ENCODE results near the gene TBL3. TPM values are rescaled to one million over a fixed set of nuclear protein-coding genes. Genes with fewer than 3 reads are reported as not detected.
A peak's percentile ranks its signal among the peaks of the same experiment; 100 is the strongest.

TBL3 gene
- total RNA-seq, 1 donor: 26.1 TPM

GRCh38 chr16:2002406-2003230, 30.8 kb downstream of the TBL3 start:
- TF ChIP-seq CTCF (IDR thresholded peaks at IDR 0.05; ENCODE audit: extremely low read depth, low read depth, low read length): no peak
- no peaks in the 10 kb centered on the region for H3K9me3 ChIP-seq (ENCODE audit: low read depth, low read length)
- H3K4me2 ChIP-seq (ENCODE audit: insufficient read depth, low read length): no peak overlapping the region
- peaks cover 13% of the 10 kb centered on the region for H3K4me1 ChIP-seq (ENCODE audit: insufficient read depth, low read length)
- H3K27ac ChIP-seq (ENCODE audit: low read depth, low read length): no peak overlapping the region
- no peak overlapping the region for H3K4me3 ChIP-seq (ENCODE audit: insufficient read depth, low read length)
- peaks cover 44% of the 10 kb centered on the region for H3K36me3 ChIP-seq (ENCODE audit: insufficient read depth, low read length)
- H3K27me3 ChIP-seq (ENCODE audit: insufficient read depth, low read length): no peaks in the 10 kb centered on the region
- H2AFZ ChIP-seq (ENCODE audit: low read length): no peak overlapping the region
- DNase-seq (ENCODE audit: insufficient read length, low spot score, missing footprints): no peak
- H3K79me2 ChIP-seq (ENCODE audit: insufficient read depth, low read length): peaks cover 66% of the 10 kb centered on the region
- peaks cover 58% of the 10 kb centered on the region for H4K20me1 ChIP-seq (ENCODE audit: insufficient read depth, low read length)

- Histone ChIP-seq H3K4me2 (ENCODE audit: insufficient read depth, low read length) (no peak overlapping the region), H3K36me3 (ENCODE audit: insufficient read depth, low read length) (peaks cover 43% of the 10 kb centered on the region), H3K79me2 (ENCODE audit: insufficient read depth, low read length) (peaks cover 73% of the 10 kb centered on the region), H2AFZ (ENCODE audit: low read length) (no peak overlapping the region), H3K9me3 (ENCODE audit: low read depth, low read length) (no peaks in the 10 kb centered on the region), H3K4me1 (ENCODE audit: insufficient read depth, low read length) (peaks cover 20% of the 10 kb centered on the region), H3K4me3 (ENCODE audit: insufficient read depth, low read length) (no peak overlapping the region), H4K20me1 (ENCODE audit: insufficient read depth, low read length) (peaks cover 64% of the 10 kb centered on the region), H3K27me3 (ENCODE audit: insufficient read depth, low read length) (no peaks in the 10 kb centered on the region), H3K27ac (ENCODE audit: low read depth, low read length) (no peak overlapping the region)
- no peak for TF ChIP-seq CTCF (IDR thresholded peaks at IDR 0.05; ENCODE audit: extremely low read depth, low read depth, low read length)
- DNase-seq (ENCODE audit: insufficient read length, low spot score, missing footprints): no peak
Measured at GRCh38 chr16:2003231-2003826, 31.5 kb downstream of the TBL3 start.

- Histone ChIP-seq H3K36me3 (ENCODE audit: insufficient read depth, low read length) (peaks cover 42% of the 10 kb centered on the region), H3K4me2 (ENCODE audit: insufficient read depth, low read length) (peak overlapping the region; percentile 57), H2AFZ (ENCODE audit: low read length) (no peak overlapping the region), H3K79me2 (ENCODE audit: insufficient read depth, low read length) (peaks cover 80% of the 10 kb centered on the region), H3K27ac (ENCODE audit: low read depth, low read length) (no peak overlapping the region), H3K4me1 (ENCODE audit: insufficient read depth, low read length) (peaks cover 24% of the 10 kb centered on the region), H3K9me3 (ENCODE audit: low read depth, low read length) (no peaks in the 10 kb centered on the region), H3K27me3 (ENCODE audit: insufficient read depth, low read length) (no peaks in the 10 kb centered on the region), H3K4me3 (ENCODE audit: insufficient read depth, low read length) (no peak overlapping the region), H4K20me1 (ENCODE audit: insufficient read depth, low read length) (peaks cover 70% of the 10 kb centered on the region)
- TF ChIP-seq CTCF (IDR thresholded peaks at IDR 0.05; ENCODE audit: extremely low read depth, low read depth, low read length): peak; percentile 87
- peak; percentile 100 for DNase-seq (ENCODE audit: insufficient read length, low spot score, missing footprints)
Measured at GRCh38 chr16:2003827-2004641, 32.2 kb downstream of the TBL3 start.

Measured in osteoblast (primary cell).